Chondrocyte (in vitro differentiated cells): Measurements from ENCODE around the gene HSPB1. TPM values are rescaled to one million over a fixed set of nuclear protein-coding genes. Genes with fewer than 3 reads are reported as not detected.

Source experiments
- DNase-seq: peaks from one replicate; pipeline ENCODE4 v3.0.0; 2021; ENCODE audit warnings: mixed read lengths, low spot score
- H3K27ac Mint-ChIP-seq: one replicate; pipeline ENCODE4 v1.8.0; 2021; ENCODE audit warnings: mild to moderate bottlenecking, moderate library complexity, mixed read lengths; ENCODE audit not compliant: unreplicated experiment
- H3K27me3 Mint-ChIP-seq: 2 replicates; pipeline ENCODE4 v1.8.0; 2021; ENCODE audit warnings: low read depth, mixed read lengths
- H3K36me3 Mint-ChIP-seq: 2 replicates; pipeline ENCODE4 v1.8.0; 2021; ENCODE audit warnings: low read depth, mixed read lengths
- H3K4me1 Mint-ChIP-seq: 2 replicates; pipeline ENCODE4 v1.8.0; 2021; ENCODE audit warnings: low read depth, mild to moderate bottlenecking, mixed read lengths
- H3K4me3 Mint-ChIP-seq: one replicate; pipeline ENCODE4 v1.8.0; 2021; ENCODE audit warnings: mild to moderate bottlenecking, moderate library complexity, mixed read lengths; ENCODE audit not compliant: unreplicated experiment
- H3K9me3 Mint-ChIP-seq: 2 replicates; pipeline ENCODE4 v1.8.0; 2021; ENCODE audit warnings: low read depth, mixed read lengths
- CTCF ChIP-seq: fragments of 200-600 bp; sonication (generic); IDR thresholded peaks from 2 replicates; pipeline ENCODE4 v1.5.0; 2021; ENCODE audit warnings: antibody characterized with exemption, mild to moderate bottlenecking, moderate library complexity
- total RNA-seq: library from RNA; stranded (reverse); gene quantifications from 3 replicates; pipeline ENCODE4 v1.2.1, GENCODE V29; 2021

Gene HSPB1
- total RNA-seq, 1 donor from 2014 or later = 1,322 TPM

- Mint-ChIP-seq H3K27me3 (no peaks in the 10 kb centered on the region), H3K4me1 (peaks cover 37% of the 10 kb centered on the region), H3K36me3 (peaks cover 3% of the 10 kb centered on the region), H3K9me3 (no peaks in the 10 kb centered on the region), H3K4me3 (peak overlapping the region; percentile 76), H3K27ac (peak overlapping the region; percentile 98)
- peak; percentile 69 for TF ChIP-seq CTCF
- DNase-seq = peak; percentile 90
Measured at GRCh38 chr7:76318488-76319353, 16.2 kb downstream of the HSPB1 start.

- H3K4me3 Mint-ChIP-seq = no peak overlapping the region
- no peak for DNase-seq
- H3K27ac Mint-ChIP-seq = peak overlapping the region; percentile 36
- H3K9me3 Mint-ChIP-seq = no peaks in the 10 kb centered on the region
- peaks cover 34% of the 10 kb centered on the region for H3K4me1 Mint-ChIP-seq
- no peaks in the 10 kb centered on the region for H3K27me3 Mint-ChIP-seq
- peaks cover 34% of the 10 kb centered on the region for H3K36me3 Mint-ChIP-seq
- no peak for TF ChIP-seq CTCF
Measured at GRCh38 chr7:76325092-76325491, 22.6 kb downstream of the HSPB1 start.

- H3K27me3 Mint-ChIP-seq = no peaks in the 10 kb centered on the region
- H3K36me3 Mint-ChIP-seq = peaks cover 36% of the 10 kb centered on the region
- DNase-seq = no peak
- TF ChIP-seq CTCF = no peak
- H3K4me1 Mint-ChIP-seq = peaks cover 40% of the 10 kb centered on the region
- peak overlapping the region; percentile 98 for H3K27ac Mint-ChIP-seq
- no peak overlapping the region for H3K4me3 Mint-ChIP-seq
- no peaks in the 10 kb centered on the region for H3K9me3 Mint-ChIP-seq
Measured at GRCh38 chr7:76325811-76326210, 23.3 kb downstream of the HSPB1 start.

GRCh38 chr7:76326646-76327233 is 24.3 kb downstream of the HSPB1 start:
- peak overlapping the region; percentile 98 for H3K27ac Mint-ChIP-seq
- no peak for DNase-seq
- no peaks in the 10 kb centered on the region for H3K27me3 Mint-ChIP-seq
- H3K36me3 Mint-ChIP-seq = peaks cover 36% of the 10 kb centered on the region
- no peaks in the 10 kb centered on the region for H3K9me3 Mint-ChIP-seq
- H3K4me1 Mint-ChIP-seq = peaks cover 44% of the 10 kb centered on the region
- no peak overlapping the region for H3K4me3 Mint-ChIP-seq
- no peak for TF ChIP-seq CTCF

- H3K9me3 Mint-ChIP-seq = no peaks in the 10 kb centered on the region
- DNase-seq = no peak
- peaks cover 36% of the 10 kb centered on the region for H3K36me3 Mint-ChIP-seq
Measured at GRCh38 chr7:76327610-76328009, 25.1 kb downstream of the HSPB1 start.

More at GRCh38 chr7:76327610-76328009, 25.1 kb downstream of the HSPB1 start:
- TF ChIP-seq CTCF = no peak
- no peak overlapping the region for H3K4me3 Mint-ChIP-seq
- H3K27ac Mint-ChIP-seq = no peak overlapping the region
- H3K4me1 Mint-ChIP-seq = peaks cover 49% of the 10 kb centered on the region
- H3K27me3 Mint-ChIP-seq = no peaks in the 10 kb centered on the region
